Calu3 (cell line): ENCODE measurements around the gene TSPAN12. TPM values are rescaled to one million over a fixed set of nuclear protein-coding genes. Genes with fewer than 3 reads are reported as not detected.
"Not testable (repeated sequence)": the region's sequence is repeated elsewhere in the genome, so short reads cannot be mapped to it uniquely, and the experiment has no call there.

ENCODE experiments used
- Bru-seq: library from RNA; stranded (reverse); fragments of 400-500 nt; gene quantifications from one replicate; lab custom pipeline; 2021; lab: Mats Ljungman, UMichigan
- BruChase-seq, 2 experiments: library from RNA; stranded (reverse); fragments of 400-500 nt; gene quantifications; one replicate each; lab custom pipeline; 2021; lab: Mats Ljungman, UMichigan
- BruUV-seq: library from RNA; stranded (reverse); fragments of 400-500 nt; replicated peaks from 2 replicates; lab custom pipeline; 2021; lab: Mats Ljungman, UMichigan
- CTCF ChIA-PET: fragments of 300-600 bp; sonication (Branson Sonifier 250); formaldehyde crosslinking; loops from one replicate; lab custom pipeline; 2022; ENCODE audit warnings: antibody characterized with exemption; lab: Charles Lee
- DNase-seq: peaks from one replicate; pipeline ENCODE4 v3.0.0; 2022
- H3K27ac Mint-ChIP-seq: one replicate; pipeline ENCODE4 v1.8.0; 2022; ENCODE audit warnings: mixed read lengths; ENCODE audit not compliant: unreplicated experiment
- H3K27me3 Mint-ChIP-seq: one replicate; pipeline ENCODE4 v1.8.0; 2022; ENCODE audit warnings: mixed read lengths; ENCODE audit not compliant: unreplicated experiment
- H3K36me3 Mint-ChIP-seq: one replicate; pipeline ENCODE4 v1.8.0; 2022; ENCODE audit warnings: mild to moderate bottlenecking, moderate library complexity, mixed read lengths; ENCODE audit not compliant: insufficient read depth, unreplicated experiment
- H3K4me1 Mint-ChIP-seq: one replicate; pipeline ENCODE4 v1.8.0; 2022; ENCODE audit warnings: mild to moderate bottlenecking, low read depth, mixed read lengths; ENCODE audit not compliant: unreplicated experiment
- H3K4me3 Mint-ChIP-seq: one replicate; pipeline ENCODE4 v1.8.0; 2022; ENCODE audit warnings: mild to moderate bottlenecking, low read depth, moderate library complexity, mixed read lengths; ENCODE audit not compliant: unreplicated experiment
- H3K9me3 Mint-ChIP-seq: one replicate; pipeline ENCODE4 v1.8.0; 2022; ENCODE audit warnings: low read depth, mixed read lengths; ENCODE audit not compliant: unreplicated experiment
- intact Hi-C: fragments of 100-400 bp; cut with micrococcal nuclease; formaldehyde crosslinking; loops from one replicate; pipeline ENCODE4 v1.10.0; 2022; ENCODE audit not compliant: unreplicated experiment
- long read RNA-seq: library from polyadenylated mRNA; stranded (forward); transcript quantifications from one replicate; pipeline ENCODE4 v2.0.0, GENCODE V29; 2022
- total RNA-seq: library from RNA; stranded (reverse); gene quantifications from 2 replicates; pipeline ENCODE4 v1.2.3, GENCODE V29; 2022
- TF ChIP-seq, protein P1 (sequence below): fragments of 200-600 bp; IDR thresholded peaks from one replicate; pipeline ENCODE4 v1.8.0; 2022; ENCODE audit warnings: antibody characterized with exemption; ENCODE audit not compliant: unreplicated experiment

Gene TSPAN12
- total RNA-seq (14.6 and 18.5 TPM in 2 replicates), Bru-seq, nascent RNA (percentile 48 among the genes with signal in this experiment), BruChase-seq, experiment 1, labeled RNA remaining after a 6-hour chase (percentile 50 among the genes with signal in this experiment), BruChase-seq, experiment 2, labeled RNA remaining after a 2-hour chase (percentile 39 among the genes with signal in this experiment)
- long read RNA-seq, transcript TSPAN12-201 (8 exons, 2,798 nt): major isoform, 32 of 41 reads
- long read RNA-seq, partial matches to known transcripts: 3 of 41 reads
- long read RNA-seq, other reads (novel, unspliced or antisense): 5 of 41 reads

- no TSS peak for BruUV-seq
- H3K4me3 Mint-ChIP-seq: peak within 1 kb of the TSS; percentile 98
- H3K9me3 Mint-ChIP-seq: no peaks in the 10 kb centered on the region
- CTCF ChIA-PET: interaction anchor here (0.7 to 1.2 kb wide), 5 partner anchors 11 to 278 kb away, joined by 3 to 5 read pairs (median 3); no protein-coding TSS in a partner anchor
- no peaks in the 10 kb centered on the region for H3K27me3 Mint-ChIP-seq
- H3K36me3 Mint-ChIP-seq: peaks cover 21% of the 10 kb centered on the region
- DNase-seq: peak; percentile 82
- H3K4me1 Mint-ChIP-seq: peaks cover 9% of the 10 kb centered on the region
- TF ChIP-seq, protein P1, sequence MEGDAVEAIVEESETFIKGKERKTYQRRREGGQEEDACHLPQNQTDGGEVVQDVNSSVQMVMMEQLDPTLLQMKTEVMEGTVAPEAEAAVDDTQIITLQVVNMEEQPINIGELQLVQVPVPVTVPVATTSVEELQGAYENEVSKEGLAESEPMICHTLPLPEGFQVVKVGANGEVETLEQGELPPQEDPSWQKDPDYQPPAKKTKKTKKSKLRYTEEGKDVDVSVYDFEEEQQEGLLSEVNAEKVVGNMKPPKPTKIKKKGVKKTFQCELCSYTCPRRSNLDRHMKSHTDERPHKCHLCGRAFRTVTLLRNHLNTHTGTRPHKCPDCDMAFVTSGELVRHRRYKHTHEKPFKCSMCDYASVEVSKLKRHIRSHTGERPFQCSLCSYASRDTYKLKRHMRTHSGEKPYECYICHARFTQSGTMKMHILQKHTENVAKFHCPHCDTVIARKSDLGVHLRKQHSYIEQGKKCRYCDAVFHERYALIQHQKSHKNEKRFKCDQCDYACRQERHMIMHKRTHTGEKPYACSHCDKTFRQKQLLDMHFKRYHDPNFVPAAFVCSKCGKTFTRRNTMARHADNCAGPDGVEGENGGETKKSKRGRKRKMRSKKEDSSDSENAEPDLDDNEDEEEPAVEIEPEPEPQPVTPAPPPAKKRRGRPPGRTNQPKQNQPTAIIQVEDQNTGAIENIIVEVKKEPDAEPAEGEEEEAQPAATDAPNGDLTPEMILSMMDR: peak; percentile 74
- intact Hi-C loops: loop anchor here (1.0 to 2.0 kb wide), 2 partner anchors 51 to 83 kb away; no protein-coding TSS in a partner anchor
- H3K27ac Mint-ChIP-seq: peak within 1 kb of the TSS; percentile 94
These were observed at the start of gene TSPAN12 for GRCh38 chr7:120857588-120858573. Gene TSPAN12 (minus strand): TSS chr7:120858144. CDS start chr7:120856763, 1,381 bp downstream.

DNA sequence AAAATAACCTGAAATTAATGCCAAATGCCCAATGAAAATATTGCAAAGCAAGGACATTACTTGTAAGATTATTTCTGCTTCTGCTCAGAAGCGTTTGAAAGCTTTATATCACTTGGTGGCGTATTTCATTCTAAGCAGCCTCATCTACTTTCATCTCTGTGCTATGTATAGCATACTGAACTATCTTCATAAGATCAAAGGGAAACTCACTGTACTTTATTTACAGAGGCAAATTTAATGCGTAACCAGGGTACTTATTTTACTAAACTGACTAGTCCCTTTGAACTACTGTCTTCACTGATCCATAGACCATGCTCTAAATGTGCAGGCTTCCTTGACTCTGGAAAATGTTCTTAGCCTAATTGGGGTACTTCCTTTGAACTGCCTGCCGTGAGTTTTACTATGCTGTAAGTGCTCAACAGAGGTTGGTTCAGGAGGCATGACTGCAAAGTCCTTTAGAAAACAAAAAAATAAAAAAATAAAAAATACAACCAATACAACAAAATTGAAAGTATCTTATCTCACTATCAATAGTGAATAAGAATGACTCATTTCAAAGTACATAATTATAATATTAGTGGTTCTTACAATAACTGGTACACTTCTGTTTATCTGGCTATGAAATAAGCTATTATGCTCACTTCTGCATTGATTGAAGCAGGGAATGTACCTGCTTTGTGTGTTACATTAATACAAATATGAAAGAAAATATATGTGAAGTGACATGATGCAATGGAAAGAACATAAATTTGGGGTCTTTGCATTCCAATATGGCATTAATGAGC lies 41.0 kb upstream of the TSPAN12 start:
- CTCF ChIA-PET: no interaction called here
- DNase-seq: no peak
- no peaks in the 10 kb centered on the region for H3K27me3 Mint-ChIP-seq
- H3K27ac Mint-ChIP-seq: no peak overlapping the region
- H3K36me3 Mint-ChIP-seq: no peaks in the 10 kb centered on the region
- H3K4me1 Mint-ChIP-seq: no peaks in the 10 kb centered on the region
- intact Hi-C loops: no loop called here
- TF ChIP-seq, protein P1: no peak
- H3K9me3 Mint-ChIP-seq: peaks cover 9% of the 10 kb centered on the region
- BruUV-seq: no TSS peak
- no peak overlapping the region for H3K4me3 Mint-ChIP-seq

DNA sequence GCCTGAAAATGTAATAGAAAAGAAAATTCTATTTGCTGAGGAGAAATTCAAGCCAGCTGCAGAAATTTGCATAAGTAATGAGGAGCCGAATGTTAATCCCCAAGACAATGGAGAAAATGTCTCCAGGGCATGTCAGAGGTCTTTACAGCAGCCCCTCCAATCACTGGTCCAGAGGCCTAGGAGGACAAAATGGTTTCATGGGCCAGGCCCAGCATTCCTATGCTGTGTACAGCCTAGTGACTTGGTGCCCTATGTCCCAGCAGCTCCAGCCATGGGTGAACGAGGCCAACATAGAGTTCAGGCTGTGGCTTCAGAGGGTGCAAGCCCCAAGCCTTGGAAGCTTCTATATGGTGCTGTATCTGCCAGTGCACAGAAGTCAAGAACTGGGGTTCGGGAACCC lies 37.3 kb upstream of the TSPAN12 start:
- H3K9me3 Mint-ChIP-seq, H3K4me3 Mint-ChIP-seq, DNase-seq, BruUV-seq, H3K27ac Mint-ChIP-seq, H3K27me3 Mint-ChIP-seq, H3K36me3 Mint-ChIP-seq, CTCF ChIA-PET, H3K4me1 Mint-ChIP-seq, intact Hi-C loops: not testable (repeated sequence)

DNA sequence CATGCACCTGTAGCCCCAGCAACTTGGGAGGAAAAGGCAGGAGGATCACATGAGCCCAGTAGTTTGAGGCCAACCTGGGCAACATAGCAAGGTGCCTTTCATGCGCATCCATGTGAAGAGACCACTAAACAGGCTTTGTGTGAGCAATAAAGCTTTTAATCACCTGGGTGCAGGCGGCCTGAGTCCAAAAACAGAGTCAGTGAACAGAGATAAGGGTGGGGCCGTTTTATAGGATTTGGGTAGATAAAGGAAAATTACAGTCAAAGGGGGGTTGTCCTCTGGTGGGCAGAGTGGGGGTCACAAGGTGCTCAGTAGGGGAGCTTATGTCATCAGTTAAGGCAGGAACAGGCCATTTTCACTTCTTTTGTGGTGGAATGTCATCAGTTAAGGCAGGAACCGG lies 27.7 kb upstream of the TSPAN12 start:
- H3K4me3 Mint-ChIP-seq, BruUV-seq, H3K9me3 Mint-ChIP-seq, H3K4me1 Mint-ChIP-seq, H3K36me3 Mint-ChIP-seq, intact Hi-C loops, H3K27ac Mint-ChIP-seq, CTCF ChIA-PET, DNase-seq: not testable (repeated sequence)
- H3K27me3 Mint-ChIP-seq: peaks cover 14% of the 10 kb centered on the region
